NCI-H146 treated with DMSO at 0.1 percent for 48 hours (cell line): ENCODE measurements around the gene PSMB2.

Experiments used
- DNase-seq: peaks from one replicate; lab custom pipeline; 2025; ENCODE audit not compliant: unreplicated experiment; lab: John Stamatoyannopoulos, UW

PSMB2 gene

GRCh38 chr1:35644204-35644603, 2.9 kb upstream of the PSMB2 start:
- no peak for DNase-seq

- DNase-seq, result no peak
Measured at GRCh38 chr1:35642471-35642955, 1.2 kb upstream of the PSMB2 start.

DNA sequence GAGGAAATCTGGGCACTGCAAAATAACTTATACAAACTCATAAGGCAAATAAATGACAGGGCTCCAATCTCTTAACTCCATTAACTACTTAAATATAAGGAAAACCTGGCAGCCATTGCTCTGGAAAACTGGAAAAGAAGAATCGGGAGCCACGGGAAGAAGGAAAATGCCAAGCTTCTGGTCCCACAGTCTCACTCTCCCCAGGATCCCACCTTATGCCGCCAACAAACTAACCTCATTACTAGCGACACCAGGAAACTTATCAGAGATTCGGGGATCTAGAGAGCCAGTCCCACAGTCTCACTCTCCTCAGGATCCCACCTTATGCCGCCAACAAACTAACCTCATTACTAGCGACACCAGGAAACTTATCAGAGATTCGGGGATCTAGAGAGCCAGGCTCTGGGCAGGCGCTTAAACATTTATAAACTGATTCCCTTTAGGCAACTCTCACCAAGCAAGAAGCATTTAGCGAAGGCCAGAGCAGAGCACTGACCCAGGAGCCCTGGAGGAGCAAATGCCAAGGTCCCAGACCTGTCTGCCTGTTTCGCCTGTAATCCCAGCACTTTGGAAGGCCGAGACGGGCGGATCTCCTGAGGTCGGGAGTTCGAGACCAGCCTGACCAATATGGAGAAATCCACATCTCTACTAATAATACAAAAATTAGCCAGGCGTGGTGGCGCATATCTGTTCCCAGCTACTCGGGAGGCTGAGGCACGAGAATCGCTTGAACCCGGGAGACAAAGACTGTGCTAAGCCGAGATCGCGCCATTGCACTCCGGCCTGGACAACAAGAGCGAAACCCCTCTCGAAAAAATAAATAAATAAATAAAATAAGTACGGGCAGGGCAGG, 720 bp downstream of the PSMB2 start:
- DNase-seq, result no peak

- DNase-seq, result no peak
Measured at GRCh38 chr1:35637401-35637809, 3.9 kb downstream of the PSMB2 start.

DNA sequence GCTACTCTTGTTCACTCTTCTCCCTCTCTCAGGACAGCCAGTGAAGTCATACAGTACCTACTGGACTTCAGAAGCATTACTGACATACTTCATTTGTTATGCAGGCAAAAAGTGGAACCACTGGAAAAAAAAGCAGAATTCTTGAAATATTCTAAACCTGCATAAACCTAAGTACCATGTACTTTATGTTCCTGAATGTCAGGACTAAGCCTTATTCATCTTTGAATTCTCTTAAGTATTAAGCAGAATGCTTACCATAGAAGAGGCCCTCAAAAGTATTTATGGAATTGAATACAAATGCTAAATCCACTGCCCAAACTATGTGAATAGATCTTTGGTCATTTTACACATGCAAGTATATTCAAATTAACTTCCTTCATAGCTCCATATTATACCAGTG, 7.8 kb downstream of the PSMB2 start:
- no peak for DNase-seq

DNA sequence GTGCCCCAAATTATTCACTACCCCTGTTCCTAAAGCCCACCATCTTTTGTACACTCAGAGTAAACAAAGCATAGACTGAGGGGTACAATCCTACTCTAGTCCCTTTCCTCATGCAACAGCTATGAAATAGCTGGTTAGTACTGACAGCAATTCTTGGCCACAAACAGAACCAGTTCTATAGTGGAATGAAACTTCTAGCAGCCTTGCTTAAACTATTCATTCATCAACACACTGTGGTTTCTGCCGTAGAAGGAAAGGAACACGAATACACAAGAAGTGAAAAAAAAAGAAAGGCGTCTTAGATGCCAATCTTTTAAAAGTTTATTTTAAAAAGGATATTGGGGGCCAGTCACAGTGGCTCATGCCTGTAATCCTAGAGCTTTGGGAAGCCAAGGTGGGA, 9.9 kb downstream of the PSMB2 start:
- DNase-seq, result no peak

GRCh38 chr1:35629051-35629450, 12.3 kb downstream of the PSMB2 start:
- DNase-seq, result peak; percentile 28

- DNase-seq, result no peak
Measured at GRCh38 chr1:35623832-35624231, 17.5 kb downstream of the PSMB2 start.

- DNase-seq, result no peak
Measured at GRCh38 chr1:35622510-35623178, 18.7 kb downstream of the PSMB2 start.

DNA sequence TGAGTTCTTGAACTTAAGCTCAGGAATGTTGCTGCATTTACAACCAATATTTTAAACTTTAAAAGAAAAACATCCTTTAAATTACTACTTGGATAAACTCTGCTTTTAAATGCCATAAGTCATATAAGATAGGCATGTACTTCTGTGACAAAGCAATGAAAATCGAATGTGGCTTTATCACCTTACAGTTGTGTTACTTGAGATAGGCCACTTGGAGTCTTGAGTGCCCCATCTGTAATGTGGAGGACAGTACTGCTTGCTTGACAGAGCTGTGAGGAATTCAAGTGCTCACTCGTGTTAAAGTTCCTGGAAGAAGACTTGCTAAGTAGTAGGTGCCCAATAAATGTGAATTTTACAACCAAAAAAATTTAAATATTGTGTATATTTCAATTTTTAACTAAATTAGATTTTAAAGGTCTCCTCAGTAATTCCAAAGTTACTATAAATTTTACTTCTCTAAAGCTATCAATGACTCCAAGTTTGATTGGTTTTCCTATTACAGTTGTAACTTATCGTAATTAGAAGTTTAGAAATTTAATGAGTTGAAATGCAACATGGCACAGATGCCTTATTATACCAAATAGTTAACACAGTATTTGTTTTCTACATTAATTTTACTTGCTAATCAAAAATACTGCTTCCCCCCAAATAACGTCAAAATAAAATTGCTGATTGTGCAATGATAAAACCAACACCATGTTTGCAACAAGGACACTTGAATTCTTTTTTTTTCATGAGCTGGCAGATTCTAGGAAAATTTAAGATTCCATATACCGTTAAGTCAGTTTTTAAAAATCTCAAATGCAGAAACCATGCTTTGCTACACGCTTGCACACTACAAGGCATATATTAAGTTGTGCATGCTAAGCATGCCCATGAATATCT, 21.8 kb downstream of the PSMB2 start:
- DNase-seq, result no peak

GRCh38 chr1:35615440-35615839, 25.9 kb downstream of the PSMB2 start:
- no peak for DNase-seq

- DNase-seq, result no peak
Measured at GRCh38 chr1:35611655-35612054, 29.7 kb downstream of the PSMB2 start.

GRCh38 chr1:35605867-35606182, 35.5 kb downstream of the PSMB2 start:
- no peak for DNase-seq

DNA sequence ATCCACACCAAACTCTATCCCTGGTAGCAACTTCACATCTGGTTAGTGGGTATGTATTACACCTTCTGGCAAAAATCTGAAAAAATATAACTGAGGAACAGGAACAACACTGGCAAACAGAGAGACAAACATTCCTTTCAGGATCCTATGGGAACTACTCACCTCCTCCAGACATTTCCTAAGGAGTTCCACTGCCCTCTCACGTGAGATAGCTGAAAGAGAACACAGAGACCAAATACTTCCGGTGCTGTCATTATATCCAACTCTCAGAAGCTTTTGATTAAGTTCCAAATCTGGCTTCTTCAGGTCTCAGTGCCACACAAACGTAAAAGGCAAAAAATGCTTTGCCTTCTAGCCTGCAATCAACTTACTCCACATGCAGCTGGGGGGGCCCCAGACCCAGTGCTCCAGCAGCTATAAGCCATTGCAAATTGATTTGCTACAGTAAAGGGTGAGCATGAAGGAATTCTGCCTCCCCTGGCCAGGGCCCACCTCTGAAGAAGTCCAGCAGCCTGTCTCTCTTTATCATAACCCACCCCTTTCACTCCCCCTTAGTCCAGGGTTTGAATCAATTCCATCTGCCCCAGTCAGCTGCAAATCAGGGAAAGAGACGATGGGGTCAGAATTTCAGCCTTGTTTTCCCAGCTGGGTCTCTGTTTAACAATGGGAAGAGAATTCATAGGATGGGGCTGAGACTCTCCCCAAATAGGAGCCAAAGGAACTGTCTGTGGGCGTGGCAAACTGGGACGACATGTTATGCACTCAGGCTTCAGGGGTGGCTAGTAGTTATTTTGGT, 36.1 kb downstream of the PSMB2 start:
- DNase-seq, result no peak

GRCh38 chr1:35603941-35604340, 37.4 kb downstream of the PSMB2 start:
- no peak for DNase-seq

- no peak for DNase-seq
Measured at GRCh38 chr1:35603468-35603867, 37.9 kb downstream of the PSMB2 start.

DNA sequence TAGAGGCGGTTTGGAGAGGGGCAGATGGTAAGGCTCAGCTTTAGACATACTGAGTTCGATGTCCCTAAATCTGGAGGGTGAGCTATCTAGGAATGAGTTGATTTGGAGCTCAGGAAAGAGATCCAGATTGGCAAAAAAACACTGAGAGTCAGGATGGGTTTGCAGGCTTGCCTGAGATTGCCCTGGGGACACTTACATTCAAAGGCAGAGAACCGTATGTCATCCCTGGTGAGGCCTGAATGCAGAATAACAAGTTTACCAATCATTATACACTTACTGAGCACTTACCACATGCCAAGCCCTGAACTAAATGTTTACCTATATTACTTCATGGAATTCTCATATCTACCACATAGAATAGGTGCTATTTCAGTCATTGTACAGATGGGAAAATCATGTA, 40.7 kb downstream of the PSMB2 start:
- DNase-seq, result no peak

DNA sequence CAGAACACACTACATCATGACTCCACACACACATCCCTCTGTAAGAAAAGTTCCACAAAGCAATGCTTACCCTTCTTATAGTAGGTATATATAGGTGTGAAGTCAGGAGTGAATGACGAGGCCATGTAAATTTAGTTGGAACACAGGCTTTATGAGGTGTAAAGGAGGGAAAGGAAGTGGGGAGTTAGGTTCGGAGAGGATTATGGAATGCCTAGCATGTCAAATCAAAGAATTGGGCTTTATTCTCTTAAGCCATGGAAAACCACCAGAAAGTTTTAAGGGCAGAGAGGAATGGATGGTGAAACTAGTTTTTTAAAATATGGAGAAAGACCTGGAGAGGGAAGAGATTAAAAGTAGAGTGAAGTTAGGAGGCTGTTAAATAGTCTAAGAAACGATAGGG, 41.9 kb downstream of the PSMB2 start:
- no peak for DNase-seq

DNA sequence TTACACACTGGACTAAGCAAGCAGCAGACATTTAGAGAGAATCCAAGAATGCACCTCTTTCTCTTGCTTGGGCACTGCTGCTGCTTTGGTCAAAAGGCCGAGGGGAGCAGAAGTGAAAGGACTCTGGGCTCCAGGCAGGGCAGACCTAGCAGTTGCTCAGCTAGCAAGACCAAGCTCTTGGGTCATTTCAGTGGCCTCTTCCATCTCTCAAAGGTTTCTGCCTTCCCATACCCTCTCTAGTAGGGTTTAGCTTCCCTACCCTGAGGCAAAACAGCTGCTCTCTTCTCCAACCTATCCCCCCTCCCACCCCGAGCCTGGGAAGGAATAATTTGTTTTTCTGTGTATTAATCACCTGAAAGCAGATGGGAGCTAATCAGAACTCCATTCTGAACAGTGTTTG, 42.4 kb downstream of the PSMB2 start:
- no peak for DNase-seq

DNA sequence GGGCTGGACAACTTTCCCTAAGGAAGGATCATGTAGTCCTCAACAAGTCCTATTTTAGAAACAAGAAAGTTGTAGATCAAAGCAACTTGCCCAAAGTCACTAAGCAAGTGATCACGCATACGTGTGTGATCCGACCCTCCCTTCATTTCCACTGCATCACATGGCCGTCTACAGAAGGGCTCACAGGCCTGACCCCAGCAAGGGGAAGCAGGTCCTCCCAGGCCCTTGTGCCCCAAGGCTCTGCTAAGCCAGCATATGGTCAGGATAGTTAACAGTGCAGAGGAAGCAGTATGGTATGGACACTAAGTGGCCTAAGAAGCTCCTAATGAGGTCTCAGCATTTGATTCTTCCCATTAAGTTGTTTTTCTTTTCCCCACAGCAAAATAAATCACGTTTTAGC, 43.5 kb downstream of the PSMB2 start:
- no peak for DNase-seq

- DNase-seq, result no peak
Measured at GRCh38 chr1:35595684-35596083, 45.6 kb downstream of the PSMB2 start.
